ENCODE data around the gene ACMSD. TPM values are rescaled to one million over a fixed set of nuclear protein-coding genes. Genes with fewer than 3 reads are reported as not detected.
A peak's percentile ranks its signal among the peaks of the same experiment; 100 is the strongest.

Gene ACMSD
- total and polyA plus RNA-seq, 2 of the 13 experiments (the other 11 are each of a cell fraction or from before 2014, with no cell fraction given): not detected

GRCh38 chr2:134917888-134918525 is 79.6 kb downstream of the ACMSD start (continued):
- TF ChIP-seq SIX4 (CRISPR knock-in tag; IDR thresholded peaks at IDR 0.05): no peak
- no peak for TF ChIP-seq ZNF646 (CRISPR knock-in tag; IDR thresholded peaks at IDR 0.05)
- no peak for TF ChIP-seq EHMT2 (IDR thresholded peaks at IDR 0.05; ENCODE audit: borderline replicate concordance, low read depth, low read length)
- TF ChIP-seq USF2 (IDR thresholded peaks at IDR 0.05; ENCODE audit: low read depth, low read length): no peak
- TF ChIP-seq USF2 (CRISPR knock-in tag; IDR thresholded peaks at IDR 0.05; ENCODE audit: borderline replicate concordance): no peak; the same call in 1 of the 2 replicates
- TF ChIP-seq IKZF1 (IDR thresholded peaks at IDR 0.05): no peak
- TF ChIP-seq ATF1 (CRISPR knock-in tag; IDR thresholded peaks at IDR 0.05): no peak
- no peak for TF ChIP-seq ZNF839 (CRISPR knock-in tag; IDR thresholded peaks at IDR 0.05; ENCODE audit: borderline replicate concordance)
- no peak for TF ChIP-seq SRSF9 (IDR thresholded peaks at IDR 0.05; ENCODE audit: borderline replicate concordance, insufficient read depth, low read depth, low read length, poor library complexity, severe bottlenecking)
- peak; percentile 95 for TF ChIP-seq POLR2G (IDR thresholded peaks at IDR 0.05; ENCODE audit: low read depth, low read length)
- no peak for TF ChIP-seq BRF2 (CRISPR knock-in tag; IDR thresholded peaks at IDR 0.05)
- peak in 1 of 2 experiments; percentile 50; a peak in 2 of 4 replicates for TF ChIP-seq NR2F1 (CRISPR knock-in tag; IDR thresholded peaks at IDR 0.05)
- peak; percentile 81; the same call in 1 of the 2 replicates for TF ChIP-seq ZNF605 (CRISPR knock-in tag; IDR thresholded peaks at IDR 0.05)
- no peak; the same call in 1 of the 2 replicates for TF ChIP-seq ZNF224 (CRISPR knock-in tag; IDR thresholded peaks at IDR 0.05)
- no peak for TF ChIP-seq ZNF326 (CRISPR knock-in tag; IDR thresholded peaks at IDR 0.05; ENCODE audit: borderline replicate concordance)
- no peak for TF ChIP-seq ZBTB4 (CRISPR knock-in tag; IDR thresholded peaks at IDR 0.05; ENCODE audit: borderline replicate concordance)
